HepG2 (cell line): ENCODE measurements around the gene MLANA. TPM values are rescaled to one million over a fixed set of nuclear protein-coding genes. Genes with fewer than 3 reads are reported as not detected.

ENCODE experiments used
- CSRNP1 ChIP-seq: sonication (generic); formaldehyde crosslinking; IDR thresholded peaks from 2 replicates; pipeline ENCODE4 v1.8.1; 2023; ENCODE audit warnings: mild to moderate bottlenecking, missing genetic modification reagents
- FOXA1 ChIP-seq, 2 experiments: fragments of 450-650 bp in 1 of 2; sonication (generic) in 1 of 2; formaldehyde crosslinking in 1 of 2; IDR thresholded peaks; 2 replicates each; pipeline versions ENCODE4 v1.4.0 to v1.6.1; 2016 to 2020; ENCODE audit warnings: missing genetic modification reagents in 1 of 2
- KIAA2018 ChIP-seq: sonication (generic); formaldehyde crosslinking; IDR thresholded peaks from 2 replicates; pipeline ENCODE4 v1.5.0; 2020; ENCODE audit warnings: mild to moderate bottlenecking, missing genetic modification reagents, borderline replicate concordance
- NR2F1 ChIP-seq, 2 experiments: fragments of 450-650 bp in 1 of 2; formaldehyde crosslinking in 1 of 2; IDR thresholded peaks; 2 replicates each; pipeline versions ENCODE4 v1.5.0 to v1.6.1; 2016 to 2020; ENCODE audit warnings: mild to moderate bottlenecking in 1 of 2, missing compliant biosample characterization in 1 of 2, missing genetic modification reagents in 1 of 2, moderate library complexity in 1 of 2
- RFX3 ChIP-seq: IDR thresholded peaks from 2 replicates; pipeline ENCODE4 v1.6.1; 2016; ENCODE audit warnings: missing biosample characterization, missing genetic modification reagents
- STAG1 ChIP-seq: sonication (generic); formaldehyde crosslinking; IDR thresholded peaks from 2 replicates; pipeline ENCODE4 v1.4.0; 2020; ENCODE audit warnings: missing genetic modification reagents
- ZFP62 ChIP-seq: sonication (generic); formaldehyde crosslinking; IDR thresholded peaks from 2 replicates; pipeline ENCODE4 v1.4.0; 2020; ENCODE audit warnings: missing genetic modification reagents
- ZNF121 ChIP-seq: sonication (generic); formaldehyde crosslinking; IDR thresholded peaks from 2 replicates; pipeline ENCODE4 v1.5.0; 2020; ENCODE audit warnings: mild to moderate bottlenecking, missing genetic modification reagents
- ZNF326 ChIP-seq: sonication (generic); formaldehyde crosslinking; IDR thresholded peaks from 2 replicates; pipeline ENCODE4 v1.4.0; 2020; ENCODE audit warnings: missing genetic modification reagents, borderline replicate concordance
- ZNF484 ChIP-seq: sonication (generic); formaldehyde crosslinking; IDR thresholded peaks from 2 replicates; pipeline ENCODE4 v1.5.1; 2020; ENCODE audit warnings: mild to moderate bottlenecking, low read depth, missing genetic modification reagents, borderline replicate concordance
- ZNF503 ChIP-seq: sonication (generic); formaldehyde crosslinking; IDR thresholded peaks from 2 replicates; pipeline ENCODE4 v1.4.0; 2020; ENCODE audit warnings: missing genetic modification reagents
- ZNF564 ChIP-seq: sonication (generic); formaldehyde crosslinking; IDR thresholded peaks from 2 replicates; pipeline ENCODE4 v1.8.1; 2023; ENCODE audit warnings: mild to moderate bottlenecking, missing genetic modification reagents
- ZNF615 ChIP-seq: sonication (generic); formaldehyde crosslinking; IDR thresholded peaks from 2 replicates; pipeline ENCODE4 v1.5.0; 2020; ENCODE audit warnings: mild to moderate bottlenecking, missing genetic modification reagents, borderline replicate concordance
- polyA plus RNA-seq, 8 experiments: library from polyadenylated mRNA; depleted of rRNA in 3 of 8; stranded (reverse) in 7 of 8; unstranded in 1 of 8; fragments of >200 nt; fragmentation: Illumina TruSeq in 4 of 8; extraction: Trizol in 4 of 8; gene quantifications; 2 replicates each; pipeline versions ENCODE4 v1.2.1 to v1.2.3, GENCODE V29; 2011 to 2016; ENCODE audit warnings: low read depth in 4 of 8, missing spikeins in 1 of 8, mixed read lengths in 1 of 8; ENCODE audit not compliant: insufficient read depth in 1 of 8
- total RNA-seq, 5 experiments: library from RNA; depleted of rRNA; stranded (reverse); fragments of >200 nt; fragmentation: Illumina TruSeq; extraction: Trizol; gene quantifications; 2 replicates each; pipeline ENCODE4 v1.2.3, GENCODE V29; 2016; ENCODE audit warnings: low read depth in 1 of 5
- TF ChIP-seq, protein P1 (sequence below): sonication (generic); formaldehyde crosslinking; IDR thresholded peaks from 2 replicates; pipeline ENCODE4 v1.4.0; 2020; ENCODE audit warnings: mild to moderate bottlenecking, missing genetic modification reagents
- TF ChIP-seq, protein P2 (sequence below): sonication (generic); formaldehyde crosslinking; conservative IDR thresholded peaks from 2 replicates; pipeline ENCODE4 v1.8.0; 2022; ENCODE audit warnings: missing genetic modification reagents

The MLANA gene
- total and polyA plus RNA-seq, 2 of the 13 experiments (the other 11 are each of a cell fraction or from before 2014, with no cell fraction given) = 0.11 to 0.18 TPM

DNA sequence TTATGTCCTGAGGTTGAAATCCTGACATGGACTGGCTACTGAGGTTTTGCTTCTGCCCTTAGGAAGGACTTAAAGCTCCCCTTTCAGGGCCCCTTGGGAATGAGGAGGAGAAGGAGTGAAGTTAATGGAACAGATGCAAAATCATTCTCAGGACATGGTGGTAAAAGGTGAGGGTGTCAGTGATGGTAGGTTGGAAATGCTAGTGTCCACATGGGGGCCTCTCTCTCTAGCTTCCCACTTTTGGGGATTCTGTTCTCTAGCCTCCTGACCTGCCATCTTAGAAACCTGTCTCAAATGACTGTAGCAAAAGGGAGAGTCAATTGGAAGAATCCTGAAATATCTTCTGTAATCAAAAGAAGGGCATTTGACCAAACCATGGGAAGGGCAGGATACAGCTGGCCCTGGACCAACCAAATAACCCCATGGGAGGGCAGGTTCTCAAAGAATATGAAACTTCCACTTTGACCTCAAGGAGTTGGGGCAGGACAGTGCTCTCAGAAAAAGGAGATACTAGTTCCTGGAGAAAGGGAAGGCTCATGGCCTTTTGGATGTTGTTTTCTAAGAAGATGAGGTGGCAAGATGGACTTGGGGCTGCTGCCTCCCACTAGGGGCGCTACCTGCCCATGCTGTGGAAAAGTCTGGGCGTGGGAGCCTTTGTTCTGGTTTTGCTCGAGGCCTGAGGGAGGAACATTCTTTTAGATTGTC is 21.2 kb upstream of the MLANA start (continued):
- TF ChIP-seq STAG1 (CRISPR knock-in tag) (peak; percentile 81), NR2F1 (CRISPR knock-in tag; IDR thresholded peaks at IDR 0.05) (no peak), FOXA1 (IDR thresholded peaks at IDR 0.05) (no peak), FOXA1 (CRISPR knock-in tag; IDR thresholded peaks at IDR 0.05) (no peak), ZNF484 (CRISPR knock-in tag) (no peak), ZFP62 (no peak), ZNF503 (CRISPR knock-in tag) (no peak), ZNF326 (CRISPR knock-in tag) (no peak), RFX3 (CRISPR knock-in tag) (no peak), KIAA2018 (CRISPR knock-in tag) (no peak), CSRNP1 (CRISPR knock-in tag) (no peak), ZNF564 (CRISPR knock-in tag) (no peak), ZNF121 (CRISPR knock-in tag) (no peak), ZNF615 (no peak)
- TF ChIP-seq, protein P1, sequence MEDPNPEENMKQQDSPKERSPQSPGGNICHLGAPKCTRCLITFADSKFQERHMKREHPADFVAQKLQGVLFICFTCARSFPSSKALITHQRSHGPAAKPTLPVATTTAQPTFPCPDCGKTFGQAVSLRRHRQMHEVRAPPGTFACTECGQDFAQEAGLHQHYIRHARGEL = no peak
- TF ChIP-seq, protein P2, sequence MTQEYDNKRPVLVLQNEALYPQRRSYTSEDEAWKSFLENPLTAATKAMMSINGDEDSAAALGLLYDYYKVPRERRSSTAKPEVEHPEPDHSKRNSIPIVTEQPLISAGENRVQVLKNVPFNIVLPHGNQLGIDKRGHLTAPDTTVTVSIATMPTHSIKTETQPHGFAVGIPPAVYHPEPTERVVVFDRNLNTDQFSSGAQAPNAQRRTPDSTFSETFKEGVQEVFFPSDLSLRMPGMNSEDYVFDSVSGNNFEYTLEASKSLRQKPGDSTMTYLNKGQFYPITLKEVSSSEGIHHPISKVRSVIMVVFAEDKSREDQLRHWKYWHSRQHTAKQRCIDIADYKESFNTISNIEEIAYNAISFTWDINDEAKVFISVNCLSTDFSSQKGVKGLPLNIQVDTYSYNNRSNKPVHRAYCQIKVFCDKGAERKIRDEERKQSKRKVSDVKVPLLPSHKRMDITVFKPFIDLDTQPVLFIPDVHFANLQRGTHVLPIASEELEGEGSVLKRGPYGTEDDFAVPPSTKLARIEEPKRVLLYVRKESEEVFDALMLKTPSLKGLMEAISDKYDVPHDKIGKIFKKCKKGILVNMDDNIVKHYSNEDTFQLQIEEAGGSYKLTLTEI (CRISPR knock-in tag) = no peak
